Bronchial epithelial cell (primary cell): ENCODE results near the gene MAMDC2. TPM values are rescaled to one million over a fixed set of nuclear protein-coding genes. Genes with fewer than 3 reads are reported as not detected.

Experiments
- DNase-seq: peaks from one replicate; pipeline ENCODE4 v3.0.0-alpha.2; 2010; ENCODE audit warnings: low read depth
- FAIRE-seq: peaks from 2 replicates; lab custom pipeline; 2011; peaks lifted over from hg19 to GRCh38; lab: Jason Lieb, UNC
- H3K27me3 ChIP-seq: 2 replicates; pipeline ENCODE4 v1.5.1; 2011; ENCODE audit warnings: low read length; ENCODE audit not compliant: control insufficient read depth, insufficient read depth
- H3K36me3 ChIP-seq: 2 replicates; pipeline ENCODE4 v1.5.1; 2011; ENCODE audit warnings: low read length; ENCODE audit not compliant: control insufficient read depth, insufficient read depth
- H3K4me3 ChIP-seq: 2 replicates; pipeline ENCODE4 v1.5.1; 2011; ENCODE audit warnings: mild to moderate bottlenecking, low read depth, low read length, control low read depth
- total RNA-seq: library from RNA; depleted of rRNA; stranded (reverse); fragments of >200 nt; gene quantifications from 2 replicates; pipeline ENCODE4 v1.2.1, GENCODE V29; 2014
- TF ChIP-seq, protein P1 (sequence below): IDR thresholded peaks from 2 replicates; pipeline ENCODE4 v1.5.1; 2011; ENCODE audit warnings: mild to moderate bottlenecking, moderate library complexity, low read length, control low read depth, inconsistent platforms; ENCODE audit not compliant: insufficient read depth, severe bottlenecking

Gene MAMDC2
- total RNA-seq, 1 donor from 2014 or later, result 0.53 TPM

DNA sequence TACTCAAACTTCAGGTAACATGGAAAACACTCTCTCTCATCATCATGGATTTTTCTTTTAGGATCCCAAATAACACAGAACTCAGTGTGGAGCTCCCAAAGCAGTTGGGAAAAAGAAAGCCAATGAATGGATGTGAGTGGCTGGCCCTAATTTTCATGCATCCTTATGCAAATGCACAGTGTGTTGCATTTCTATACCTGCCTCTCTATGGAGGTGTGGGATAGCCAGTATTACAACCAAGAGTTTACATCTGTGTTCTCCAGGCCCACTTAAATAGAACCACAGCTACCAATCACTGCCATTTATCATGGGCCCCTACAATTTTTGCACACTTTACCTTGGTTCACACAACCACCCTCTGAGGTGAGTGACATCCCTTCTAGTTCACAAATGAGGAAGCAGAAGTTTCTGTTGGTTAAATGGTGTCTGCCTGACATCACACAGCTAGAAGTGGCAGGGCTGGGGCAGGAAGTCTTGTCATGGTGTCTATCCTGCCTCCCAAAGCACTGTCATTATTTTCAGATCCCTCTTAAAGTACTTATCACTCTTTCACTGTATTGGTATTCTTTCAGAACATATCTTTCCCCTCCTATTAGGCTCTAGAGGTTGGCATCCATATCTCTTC, 17.3 kb downstream of the MAMDC2 start:
- no peak overlapping the region for H3K4me3 ChIP-seq
- H3K36me3 ChIP-seq, result no peaks in the 10 kb centered on the region
- TF ChIP-seq, protein P1, sequence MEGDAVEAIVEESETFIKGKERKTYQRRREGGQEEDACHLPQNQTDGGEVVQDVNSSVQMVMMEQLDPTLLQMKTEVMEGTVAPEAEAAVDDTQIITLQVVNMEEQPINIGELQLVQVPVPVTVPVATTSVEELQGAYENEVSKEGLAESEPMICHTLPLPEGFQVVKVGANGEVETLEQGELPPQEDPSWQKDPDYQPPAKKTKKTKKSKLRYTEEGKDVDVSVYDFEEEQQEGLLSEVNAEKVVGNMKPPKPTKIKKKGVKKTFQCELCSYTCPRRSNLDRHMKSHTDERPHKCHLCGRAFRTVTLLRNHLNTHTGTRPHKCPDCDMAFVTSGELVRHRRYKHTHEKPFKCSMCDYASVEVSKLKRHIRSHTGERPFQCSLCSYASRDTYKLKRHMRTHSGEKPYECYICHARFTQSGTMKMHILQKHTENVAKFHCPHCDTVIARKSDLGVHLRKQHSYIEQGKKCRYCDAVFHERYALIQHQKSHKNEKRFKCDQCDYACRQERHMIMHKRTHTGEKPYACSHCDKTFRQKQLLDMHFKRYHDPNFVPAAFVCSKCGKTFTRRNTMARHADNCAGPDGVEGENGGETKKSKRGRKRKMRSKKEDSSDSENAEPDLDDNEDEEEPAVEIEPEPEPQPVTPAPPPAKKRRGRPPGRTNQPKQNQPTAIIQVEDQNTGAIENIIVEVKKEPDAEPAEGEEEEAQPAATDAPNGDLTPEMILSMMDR, result no peak
- FAIRE-seq (no peak), DNase-seq (no peak)
- no peaks in the 10 kb centered on the region for H3K27me3 ChIP-seq

DNA sequence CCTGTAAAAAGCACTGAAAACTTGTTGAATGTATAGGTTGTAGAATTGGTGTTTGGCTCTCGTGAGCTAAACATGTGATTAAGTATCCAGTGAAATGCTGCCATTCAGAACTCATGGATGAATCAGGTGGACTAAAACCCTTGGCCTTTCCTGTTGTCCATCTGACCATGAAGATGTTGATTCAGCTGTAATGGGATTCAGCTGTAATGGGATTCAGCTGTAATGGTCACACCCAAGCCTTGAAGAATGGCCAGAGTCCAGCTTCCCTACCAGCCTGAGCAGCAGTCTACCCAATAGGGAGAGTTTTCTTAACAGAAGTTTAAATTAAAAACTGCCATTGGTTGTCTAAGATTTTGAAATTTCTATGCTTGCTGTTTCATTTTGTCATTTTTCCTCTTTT, 18.1 kb downstream of the MAMDC2 start:
- H3K36me3 ChIP-seq, result no peaks in the 10 kb centered on the region
- H3K4me3 ChIP-seq, result no peak overlapping the region
- FAIRE-seq, result no peak
- no peaks in the 10 kb centered on the region for H3K27me3 ChIP-seq
- TF ChIP-seq, protein P1, result no peak
- DNase-seq, result no peak

DNA sequence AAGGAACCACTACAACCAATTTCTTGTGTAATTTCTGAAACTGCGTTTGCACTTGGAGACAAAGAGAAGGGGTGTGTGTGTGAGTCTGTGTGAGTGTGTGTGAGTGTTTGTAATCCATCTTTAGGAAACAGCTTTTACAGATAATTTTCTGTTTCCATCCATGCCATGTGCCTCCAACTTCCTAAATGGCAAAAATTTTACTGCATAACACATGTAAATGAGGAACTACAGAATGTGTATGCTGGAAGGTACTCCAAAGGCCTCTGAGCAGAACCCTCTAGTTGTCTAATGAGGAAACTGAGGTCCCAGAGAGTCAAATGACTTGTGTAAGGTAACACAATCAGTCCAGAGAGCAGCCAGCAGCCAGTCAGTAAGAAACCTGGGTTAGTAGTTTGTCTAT, 20.8 kb downstream of the MAMDC2 start:
- no peaks in the 10 kb centered on the region for H3K36me3 ChIP-seq
- DNase-seq (no peak), FAIRE-seq (no peak)
- TF ChIP-seq, protein P1, result no peak
- H3K4me3 ChIP-seq, result no peak overlapping the region
- no peaks in the 10 kb centered on the region for H3K27me3 ChIP-seq

DNA sequence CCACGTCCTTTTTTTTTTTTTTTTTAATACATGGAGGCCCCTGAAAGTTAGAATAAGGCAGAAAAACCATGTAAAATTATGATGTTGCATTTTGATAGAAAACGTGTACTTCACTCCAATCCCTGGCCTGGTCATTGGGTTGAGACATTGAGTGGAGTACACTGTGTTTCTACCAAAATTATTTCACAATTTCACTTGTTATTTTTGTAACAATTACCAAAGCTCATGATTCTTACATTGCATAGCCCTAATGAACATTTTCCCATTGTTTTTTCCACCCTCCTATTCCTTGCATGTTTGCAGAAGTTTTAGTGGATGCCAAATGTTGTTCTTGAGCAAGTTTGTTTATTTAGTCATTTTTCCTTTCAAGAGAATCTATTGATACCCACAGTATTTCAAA, 21.9 kb downstream of the MAMDC2 start:
- H3K4me3 ChIP-seq, result no peak overlapping the region
- no peak for FAIRE-seq
- TF ChIP-seq, protein P1, result no peak
- DNase-seq, result no peak
- H3K36me3 ChIP-seq, result no peaks in the 10 kb centered on the region
- H3K27me3 ChIP-seq, result no peaks in the 10 kb centered on the region

DNA sequence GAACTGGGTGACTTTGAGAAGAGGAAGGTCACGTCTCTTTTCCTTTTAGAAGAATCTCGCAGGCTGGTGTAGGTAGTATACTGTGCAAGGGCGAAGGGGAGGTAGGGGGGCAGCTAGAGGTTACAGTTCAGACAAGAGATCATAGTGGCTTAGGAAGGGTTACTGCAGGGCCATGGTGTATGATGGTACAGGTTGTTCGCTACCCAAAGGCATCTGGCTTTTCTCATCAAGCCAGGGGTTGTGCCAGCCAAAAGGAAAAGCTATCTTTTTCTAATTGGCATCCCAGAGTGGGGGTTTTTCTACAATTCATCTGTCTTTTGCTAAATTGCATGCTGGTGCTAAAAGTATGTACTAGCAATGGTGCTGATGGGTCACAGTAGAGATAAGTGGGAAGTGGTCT, 22.8 kb downstream of the MAMDC2 start:
- H3K36me3 ChIP-seq, result no peaks in the 10 kb centered on the region
- DNase-seq, result no peak
- no peak for FAIRE-seq
- H3K4me3 ChIP-seq, result no peak overlapping the region
- TF ChIP-seq, protein P1, result no peak
- no peaks in the 10 kb centered on the region for H3K27me3 ChIP-seq

DNA sequence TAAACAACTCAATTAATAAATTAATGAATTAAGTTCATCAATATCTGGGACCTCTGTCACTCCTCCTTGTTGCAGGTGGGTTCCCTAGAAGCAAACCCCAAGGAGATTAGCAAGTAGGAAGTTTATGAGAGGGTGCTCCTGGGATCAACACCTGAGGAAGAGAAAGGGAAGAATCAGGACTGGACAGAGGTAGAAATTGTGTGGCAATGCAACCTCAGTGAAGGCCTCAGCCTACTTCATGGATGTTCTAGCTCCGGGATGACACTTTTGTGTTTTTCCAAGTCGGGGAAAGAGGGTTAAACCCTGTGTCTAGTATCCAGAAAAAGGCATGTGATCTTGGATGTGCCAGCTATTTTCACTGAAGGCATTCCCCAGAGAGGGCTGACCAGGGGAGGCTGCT, 23.2 kb downstream of the MAMDC2 start:
- no peak overlapping the region for H3K4me3 ChIP-seq
- no peaks in the 10 kb centered on the region for H3K27me3 ChIP-seq
- DNase-seq (no peak), FAIRE-seq (no peak)
- H3K36me3 ChIP-seq, result no peaks in the 10 kb centered on the region
- TF ChIP-seq, protein P1, result no peak
